ENCODE results near the gene KCND2. TPM values are rescaled to one million over a fixed set of nuclear protein-coding genes. Genes with fewer than 3 reads are reported as not detected.

The KCND2 gene
- total RNA-seq, 4 donors from 2014 or later = 0.89 to 2.1 (median 1.4) TPM

GRCh38 chr7:120703585-120704240 lies 430.7 kb downstream of the KCND2 start:
- no peaks in the 10 kb centered on the region for H3K4me1 ChIP-seq
- H3K36me3 ChIP-seq = no peaks in the 10 kb centered on the region
- H3K27me3 ChIP-seq = no peaks in the 10 kb centered on the region
- H3K27ac ChIP-seq = no peak overlapping the region
- intact Hi-C loops (cut with DNase I) = no loop called here
- no peak for DNase-seq
- no peak overlapping the region for H3K4me3 ChIP-seq (replicated peaks in 1 of 3)
- no peaks in the 10 kb centered on the region for H3K9me3 ChIP-seq
- TF ChIP-seq CTCF (IDR thresholded peaks at IDR 0.05) = no peak
- TF ChIP-seq POLR2A (IDR thresholded peaks at IDR 0.05) = no peak
- 78 to 80% methylated on average over 3 of the region's 3 CpGs for WGBS, 2 donors

GRCh38 chr7:120709252-120709971 lies 436.4 kb downstream of the KCND2 start:
- H3K27ac ChIP-seq = no peak overlapping the region
- no peaks in the 10 kb centered on the region for H3K9me3 ChIP-seq
- 49 to 54% methylated on average over 1 of the region's 1 CpG for WGBS, 2 donors
- H3K36me3 ChIP-seq = no peaks in the 10 kb centered on the region
- DNase-seq = no peak
- no peak overlapping the region for H3K4me3 ChIP-seq (replicated peaks in 1 of 3)
- no peaks in the 10 kb centered on the region for H3K4me1 ChIP-seq
- TF ChIP-seq CTCF (IDR thresholded peaks at IDR 0.05) (no peak), POLR2A (IDR thresholded peaks at IDR 0.05) (no peak)
- intact Hi-C loops (cut with DNase I) = no loop called here
- no peaks in the 10 kb centered on the region for H3K27me3 ChIP-seq

- Histone ChIP-seq H3K27me3 (no peaks in the 10 kb centered on the region), H3K9me3 (no peaks in the 10 kb centered on the region), H3K36me3 (no peaks in the 10 kb centered on the region), H3K4me1 (no peaks in the 10 kb centered on the region), H3K27ac (no peak overlapping the region), H3K4me3 (replicated peaks in 1 of 3) (no peak overlapping the region)
- TF ChIP-seq CTCF (IDR thresholded peaks at IDR 0.05) (no peak), POLR2A (IDR thresholded peaks at IDR 0.05) (no peak)
- intact Hi-C loops (cut with DNase I) = no loop called here
- 93 to 95% methylated on average over 1 of the region's 1 CpG for whole genome bisulfite sequencing, 2 donors
- no peak for DNase-seq
Measured at GRCh38 chr7:120709972-120710320, 437.0 kb downstream of the KCND2 start.

- no peak for DNase-seq
- Histone ChIP-seq H3K4me3 (replicated peaks in 1 of 3) (no peak overlapping the region), H3K4me1 (no peaks in the 10 kb centered on the region), H3K9me3 (no peaks in the 10 kb centered on the region), H3K27me3 (no peaks in the 10 kb centered on the region), H3K27ac (no peak overlapping the region), H3K36me3 (no peaks in the 10 kb centered on the region)
- TF ChIP-seq CTCF (IDR thresholded peaks at IDR 0.05) (no peak), POLR2A (IDR thresholded peaks at IDR 0.05) (no peak)
- 82 to 90% methylated on average over 3 of the region's 3 CpGs for WGBS, 2 donors
- intact Hi-C loops (cut with DNase I) = no loop called here
Measured at GRCh38 chr7:120714945-120715344, 442.0 kb downstream of the KCND2 start.

GRCh38 chr7:120716307-120716706 lies 443.3 kb downstream of the KCND2 start:
- DNase-seq = no peak
- Histone ChIP-seq H3K27me3 (no peaks in the 10 kb centered on the region), H3K4me1 (no peaks in the 10 kb centered on the region), H3K36me3 (no peaks in the 10 kb centered on the region), H3K9me3 (no peaks in the 10 kb centered on the region), H3K4me3 (replicated peaks in 1 of 3) (no peak overlapping the region), H3K27ac (no peak overlapping the region)
- 54 to 59% methylated on average over 2 of the region's 2 CpGs for WGBS, 2 donors
- intact Hi-C loops (cut with DNase I) = no loop called here
- no peak for TF ChIP-seq CTCF (IDR thresholded peaks at IDR 0.05)
- TF ChIP-seq POLR2A (IDR thresholded peaks at IDR 0.05) = no peak

Measured in thyroid gland (tissue), 4 donors.